SKM-1 treated with dmso at 0.1 percent for 144 hours (cell line): ENCODE results near the gene DMBX1.
A peak's percentile ranks its signal among the peaks of the same experiment; 100 is the strongest.

Source experiments
- DNase-seq: peaks from one replicate; lab custom pipeline; 2025; ENCODE audit not compliant: unreplicated experiment; lab: John Stamatoyannopoulos, UW

DMBX1 gene

GRCh38 chr1:46480959-46481646 lies 8.5 kb upstream of the DMBX1 start:
- peak; percentile 18 for DNase-seq

GRCh38 chr1:46481961-46482360 lies 7.7 kb upstream of the DMBX1 start:
- no peak for DNase-seq

- DNase-seq: no peak
Observed at GRCh38 chr1:46483589-46483988, 6.0 kb upstream of the DMBX1 start.

- no peak for DNase-seq
Observed at GRCh38 chr1:46484783-46485490, 4.7 kb upstream of the DMBX1 start.

GRCh38 chr1:46485564-46486431 lies 3.8 kb upstream of the DMBX1 start:
- DNase-seq: no peak

- DNase-seq: no peak
Observed at GRCh38 chr1:46486432-46487015, 3.1 kb upstream of the DMBX1 start.

GRCh38 chr1:46487818-46488218 lies 1.8 kb upstream of the DMBX1 start:
- DNase-seq: no peak

GRCh38 chr1:46488343-46489168 lies 1.1 kb upstream of the DMBX1 start:
- no peak for DNase-seq

- DNase-seq: no peak
Observed at GRCh38 chr1:46489169-46489637, 433 bp upstream of the DMBX1 start.

- no peak for DNase-seq
Observed at GRCh38 chr1:46490406-46490655, 695 bp downstream of the DMBX1 start.

GRCh38 chr1:46490656-46491442 lies 1.2 kb downstream of the DMBX1 start:
- no peak for DNase-seq

- no peak for DNase-seq
Observed at GRCh38 chr1:46491443-46492268, 2.0 kb downstream of the DMBX1 start.

- DNase-seq: no peak
Observed at GRCh38 chr1:46492269-46492853, 2.7 kb downstream of the DMBX1 start.

- no peak for DNase-seq
Observed at GRCh38 chr1:46492871-46493270, 3.2 kb downstream of the DMBX1 start.

- no peak for DNase-seq
Observed at GRCh38 chr1:46493316-46494032, 3.8 kb downstream of the DMBX1 start.

GRCh38 chr1:46494910-46495309 lies 5.3 kb downstream of the DMBX1 start:
- DNase-seq: no peak

- no peak for DNase-seq
Observed at GRCh38 chr1:46495778-46496177, 6.1 kb downstream of the DMBX1 start.

- no peak for DNase-seq
Observed at GRCh38 chr1:46496505-46496904, 6.9 kb downstream of the DMBX1 start.
